ENCODE data around the gene HSBP1L1. TPM values are rescaled to one million over a fixed set of nuclear protein-coding genes. Genes with fewer than 3 reads are reported as not detected.

The HSBP1L1 gene
- total RNA-seq, 1 donor from 2014 or later, result 48.7 TPM

GRCh38 chr18:79923896-79924585 lies 40.4 kb upstream of the HSBP1L1 start:
- H3K27ac ChIP-seq, result no peak overlapping the region

DNA sequence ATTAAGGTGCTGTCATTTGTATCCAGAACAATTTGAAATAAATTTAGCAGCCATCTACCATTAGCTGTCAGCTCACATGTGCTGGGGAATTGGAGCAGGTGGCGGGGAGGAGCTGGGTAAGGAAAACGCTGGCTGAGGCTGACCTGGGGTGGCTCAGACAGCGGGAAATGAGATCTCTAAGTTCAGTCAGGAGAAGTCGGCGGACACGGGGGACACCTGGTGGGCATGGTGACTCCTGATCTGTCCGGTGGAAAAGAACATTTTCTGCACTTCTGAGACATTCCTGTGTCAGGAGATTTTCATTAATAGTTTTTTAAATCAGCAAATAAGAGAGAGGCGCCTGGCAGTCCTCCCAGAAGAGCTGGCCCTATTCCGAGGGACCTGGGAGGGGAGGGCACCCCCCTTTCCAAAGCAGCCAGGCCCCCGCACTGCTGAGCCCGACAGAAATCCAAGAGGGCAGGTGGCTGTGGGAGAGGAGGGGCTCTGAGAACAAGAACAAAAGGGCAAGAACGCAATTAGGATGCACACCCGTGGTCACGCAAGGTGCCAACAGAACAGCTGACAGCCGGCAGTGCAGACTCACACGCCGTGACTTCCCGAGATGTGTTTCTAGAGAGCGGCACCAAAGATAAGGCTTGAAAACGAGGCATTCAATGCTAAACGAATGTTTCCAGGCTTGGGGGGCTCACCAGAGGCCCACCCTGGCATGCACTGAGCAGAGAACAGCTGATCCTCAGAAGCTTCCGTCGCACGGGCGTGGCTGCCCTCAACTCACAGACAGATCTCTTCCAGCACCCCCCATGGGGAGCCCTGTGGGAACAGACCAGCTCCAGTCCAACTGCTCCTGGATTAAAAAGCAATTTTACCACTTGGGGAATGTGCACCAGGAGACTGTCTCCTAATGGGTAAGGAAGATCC lies 39.4 kb upstream of the HSBP1L1 start:
- Histone ChIP-seq H3K4me1 (no peaks in the 10 kb centered on the region), H3K4me3 (no peak overlapping the region), H3K36me3 (peaks cover 20% of the 10 kb centered on the region), H3K9me3 (peaks cover 11% of the 10 kb centered on the region), H3K27me3 (no peaks in the 10 kb centered on the region), H3K27ac (no peak overlapping the region)
- no peak for TF ChIP-seq CTCF (IDR thresholded peaks at IDR 0.05)
- DNase-seq (peak; percentile 63), ATAC-seq (peak; percentile 19)
- intact Hi-C loops (cut with DNase I), result no loop called here

More at GRCh38 chr18:79923896-79924585, 40.4 kb upstream of the HSBP1L1 start:
- intact Hi-C loops (cut with DNase I), result no loop called here
- DNase-seq, result peak; percentile 34
- no peaks in the 10 kb centered on the region for H3K4me1 ChIP-seq
- H3K36me3 ChIP-seq, result peaks cover 12% of the 10 kb centered on the region
- H3K9me3 ChIP-seq, result peaks cover under 1% of the 10 kb centered on the region
- ATAC-seq, result no peak
- no peaks in the 10 kb centered on the region for H3K27me3 ChIP-seq
- H3K4me3 ChIP-seq, result no peak overlapping the region
- TF ChIP-seq CTCF (IDR thresholded peaks at IDR 0.05), result no peak

DNA sequence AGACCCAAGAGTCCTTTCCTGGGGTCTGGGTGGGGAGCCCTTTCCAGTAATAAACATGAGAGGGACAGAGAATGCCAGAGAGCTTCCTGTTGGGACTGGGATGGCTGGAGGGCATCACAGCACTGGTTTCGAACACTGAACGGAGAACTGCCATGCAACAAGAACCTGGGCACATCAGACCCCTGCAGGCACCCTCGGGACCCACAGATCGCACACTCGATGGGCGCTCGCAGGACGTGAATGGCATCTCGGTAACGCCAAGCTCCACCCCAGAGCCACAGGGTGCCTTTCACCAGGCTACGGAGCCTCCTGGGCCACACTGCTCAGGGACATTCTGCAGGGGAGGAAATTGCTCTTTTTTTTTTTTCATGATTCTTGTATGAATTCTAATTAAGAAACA lies 38.1 kb upstream of the HSBP1L1 start:
- Histone ChIP-seq H3K4me3 (no peak overlapping the region), H3K4me1 (no peaks in the 10 kb centered on the region), H3K36me3 (peaks cover 20% of the 10 kb centered on the region), H3K9me3 (peaks cover 21% of the 10 kb centered on the region), H3K27me3 (no peaks in the 10 kb centered on the region), H3K27ac (no peak overlapping the region)
- no peak for TF ChIP-seq CTCF (IDR thresholded peaks at IDR 0.05)
- ATAC-seq (no peak), DNase-seq (no peak)
- intact Hi-C loops (cut with DNase I), result no loop called here

GRCh38 chr18:79926715-79927606 lies 37.5 kb upstream of the HSBP1L1 start:
- no peak overlapping the region for H3K4me3 ChIP-seq
- intact Hi-C loops (cut with DNase I), result no loop called here
- no peaks in the 10 kb centered on the region for H3K27me3 ChIP-seq
- peak; percentile 64 for DNase-seq
- no peak overlapping the region for H3K27ac ChIP-seq
- peaks cover 21% of the 10 kb centered on the region for H3K9me3 ChIP-seq
- no peaks in the 10 kb centered on the region for H3K4me1 ChIP-seq
- peaks cover 20% of the 10 kb centered on the region for H3K36me3 ChIP-seq
- peak; percentile 30 for ATAC-seq
- TF ChIP-seq CTCF (IDR thresholded peaks at IDR 0.05), result no peak
